ENCODE data around the gene MYH8. TPM values are rescaled to one million over a fixed set of nuclear protein-coding genes. Genes with fewer than 3 reads are reported as not detected.

The MYH8 gene
- total and polyA plus RNA-seq, 2 of the 4 experiments (the other 2 are of a cell fraction): not detected

- TF ChIP-seq CEBPB (IDR thresholded peaks at IDR 0.05; ENCODE audit: low read depth, low read length): no peak
- no peak for TF ChIP-seq RFX5 (IDR thresholded peaks at IDR 0.05; ENCODE audit: low read depth, low read length)
- no peak for TF ChIP-seq NFE2L2 (IDR thresholded peaks at IDR 0.05; ENCODE audit: low read depth, low read length)
- TF ChIP-seq SMC3 (IDR thresholded peaks at IDR 0.05; ENCODE audit: low read depth, low read length): no peak
- TF ChIP-seq CHD1 (IDR thresholded peaks at IDR 0.05; ENCODE audit: low read depth, low read length): no peak
- H2AK5ac ChIP-seq (ENCODE audit: low read depth, low read length): no peak overlapping the region
- WGBS, 2 experiments (ENCODE audit: extremely low coverage in 2 of 2, insufficient read length in 1 of 2): no CpG with 5 or more reads among the region's 2 CpGs
- in situ Hi-C loops (cut with MboI; ENCODE audit: low sequenced_read_pairs) (no loop called here), intact Hi-C loops (cut with micrococcal nuclease) (no loop called here), dilution Hi-C loops (cut with HindIII; ENCODE audit: low sequenced_read_pairs, unreplicated experiment) (no loop called here)
- no peak overlapping the region for H2AFZ ChIP-seq (replicated peaks; ENCODE audit: low read length, poor library complexity)
- no peak overlapping the region for H3K4me3 ChIP-seq (ENCODE audit: insufficient read depth, low read depth, low read length)
- H3K18ac ChIP-seq (ENCODE audit: low read depth, low read length): no peak overlapping the region
- no peak overlapping the region for H2BK20ac ChIP-seq (ENCODE audit: low read depth, low read length)
- no peaks in the 10 kb centered on the region for H3K9me1 ChIP-seq (ENCODE audit: insufficient read depth, low read length)
- no peak for ATAC-seq (ENCODE audit: low read depth)
- no peak overlapping the region for H3K4ac ChIP-seq (ENCODE audit: low read depth, low read length)
- no peak overlapping the region for H2BK15ac ChIP-seq (ENCODE audit: low read depth, low read length)
- H3K27ac ChIP-seq (ENCODE audit: insufficient read depth, low read length): no peak overlapping the region
- no peaks in the 10 kb centered on the region for H3K27me3 ChIP-seq (ENCODE audit: control insufficient read depth, insufficient read depth, low read length)
- H4K91ac ChIP-seq (ENCODE audit: insufficient read depth, low read depth, low read length): no peak overlapping the region
- H3K23ac ChIP-seq (ENCODE audit: low read depth, low read length): no peak overlapping the region
- H2AK9ac ChIP-seq (replicated peaks; ENCODE audit: low read depth, low read length, poor library complexity): no peak overlapping the region
- no peak overlapping the region for H2BK5ac ChIP-seq (ENCODE audit: low read depth, low read length, poor library complexity, severe bottlenecking)
- no peak overlapping the region for H3K9ac ChIP-seq (ENCODE audit: low read depth, low read length)
- no peak overlapping the region for H3K14ac ChIP-seq (replicated peaks; ENCODE audit: low read depth, low read length)
- BruUV-seq (replicated peaks): no TSS peak
- no peak for DNase-seq
- H3K79me1 ChIP-seq (ENCODE audit: low read depth in 1 of 2, low read length in 2 of 2): no peaks in the 10 kb centered on the region
- no peaks in the 10 kb centered on the region for H4K20me1 ChIP-seq (ENCODE audit: insufficient read depth, low read length)
- no peak overlapping the region for H3K4me2 ChIP-seq (ENCODE audit: low read depth, low read length)
- POLR2A ChIA-PET (ENCODE audit: unreplicated experiment): no interaction called here
- CTCF ChIA-PET: no interaction called here
- no peak overlapping the region for H4K8ac ChIP-seq (ENCODE audit: low read depth in 2 of 2, low read length in 2 of 2)
- H3K36me3 ChIP-seq (ENCODE audit: control insufficient read depth, insufficient read depth, low read length): no peaks in the 10 kb centered on the region
- H3K4me1 ChIP-seq (ENCODE audit: control insufficient read depth, insufficient read depth, low read length): no peaks in the 10 kb centered on the region
- H3K56ac ChIP-seq (ENCODE audit: extremely low read depth, insufficient read depth, low read length): no peak overlapping the region
- H4K5ac ChIP-seq (ENCODE audit: low read depth, low read length): no peak overlapping the region
- no peak overlapping the region for H2BK120ac ChIP-seq (ENCODE audit: low read depth, low read length)
- H3K9me3 ChIP-seq (ENCODE audit: control insufficient read depth, insufficient read depth, low read length): no peaks in the 10 kb centered on the region
These were observed 939 bp downstream of the MYH8 start for GRCh38 chr17:10420811-10421210.
